ENCODE results near the gene ARHGEF33.

ARHGEF33 gene

GRCh38 chr2:38876407-38876806 is 13.3 kb upstream of the ARHGEF33 start:
- peak overlapping the region; percentile 61 to 73 for H3K4me3 ChIP-seq (ENCODE audit: low read depth in 1 of 2, low read length in 1 of 2)
- no peaks in the 10 kb centered on the region for H3K9me3 ChIP-seq
- no peak for TF ChIP-seq CTCF (IDR thresholded peaks at IDR 0.05)
- H3K36me3 ChIP-seq, result no peaks in the 10 kb centered on the region
- peaks cover 10 to 11% of the 10 kb centered on the region in 2 experiments for H3K4me1 ChIP-seq (ENCODE audit: control insufficient read depth in 1 of 2, insufficient read depth in 1 of 2, low read depth in 1 of 2, low read length in 1 of 2)
- H3K27ac ChIP-seq, result no peak overlapping the region
- no peaks in the 10 kb centered on the region for H3K27me3 ChIP-seq

- no peak for TF ChIP-seq CTCF (IDR thresholded peaks at IDR 0.05)
- no peaks in the 10 kb centered on the region for H3K9me3 ChIP-seq
- no peaks in the 10 kb centered on the region for H3K4me1 ChIP-seq (ENCODE audit: control insufficient read depth in 1 of 2, insufficient read depth in 1 of 2, low read depth in 1 of 2, low read length in 1 of 2)
- no peak overlapping the region for H3K27ac ChIP-seq
- no peaks in the 10 kb centered on the region for H3K36me3 ChIP-seq
- no peaks in the 10 kb centered on the region for H3K27me3 ChIP-seq
- H3K4me3 ChIP-seq (ENCODE audit: low read depth in 1 of 2, low read length in 1 of 2), result no peak overlapping the region
Measured at GRCh38 chr2:38886063-38886462, 3.6 kb upstream of the ARHGEF33 start.

GRCh38 chr2:38887347-38887746 is 2.3 kb upstream of the ARHGEF33 start:
- no peaks in the 10 kb centered on the region for H3K36me3 ChIP-seq
- no peak for TF ChIP-seq CTCF (IDR thresholded peaks at IDR 0.05)
- H3K4me1 ChIP-seq (ENCODE audit: control insufficient read depth in 1 of 2, insufficient read depth in 1 of 2, low read depth in 1 of 2, low read length in 1 of 2), result no peaks in the 10 kb centered on the region
- no peaks in the 10 kb centered on the region for H3K9me3 ChIP-seq
- H3K27ac ChIP-seq, result no peak overlapping the region
- no peaks in the 10 kb centered on the region for H3K27me3 ChIP-seq
- no peak overlapping the region for H3K4me3 ChIP-seq (ENCODE audit: low read depth in 1 of 2, low read length in 1 of 2)

- Histone ChIP-seq H3K4me3 (ENCODE audit: low read depth in 1 of 2, low read length in 1 of 2) (no peak overlapping the region), H3K9me3 (no peaks in the 10 kb centered on the region), H3K4me1 (ENCODE audit: control insufficient read depth in 1 of 2, insufficient read depth in 1 of 2, low read depth in 1 of 2, low read length in 1 of 2) (no peaks in the 10 kb centered on the region), H3K27ac (no peak overlapping the region), H3K36me3 (no peaks in the 10 kb centered on the region), H3K27me3 (no peaks in the 10 kb centered on the region)
- no peak for TF ChIP-seq CTCF (IDR thresholded peaks at IDR 0.05)
Measured at GRCh38 chr2:38887902-38888554, 1.6 kb upstream of the ARHGEF33 start.

- Histone ChIP-seq H3K4me1 (ENCODE audit: control insufficient read depth in 1 of 2, insufficient read depth in 1 of 2, low read depth in 1 of 2, low read length in 1 of 2) (no peaks in the 10 kb centered on the region), H3K27me3 (no peaks in the 10 kb centered on the region), H3K9me3 (no peaks in the 10 kb centered on the region), H3K27ac (no peak overlapping the region), H3K36me3 (no peaks in the 10 kb centered on the region), H3K4me3 (ENCODE audit: low read depth in 1 of 2, low read length in 1 of 2) (no peak overlapping the region)
- no peak for TF ChIP-seq CTCF (IDR thresholded peaks at IDR 0.05)
Measured at GRCh38 chr2:38889045-38889444, 630 bp upstream of the ARHGEF33 start.
